ENCODE data around the gene EFL1. TPM values are rescaled to one million over a fixed set of nuclear protein-coding genes. Genes with fewer than 3 reads are reported as not detected.
"Not testable (repeated sequence)": the region's sequence is repeated elsewhere in the genome, so short reads cannot be mapped to it uniquely, and the experiment has no call there.

Gene EFL1
- total RNA-seq, 2 experiments from 2014 or later, result 25.1 to 25.7 TPM

- no peaks in the 10 kb centered on the region for H3K9me3 ChIP-seq (ENCODE audit: low read length)
- ChIA-PET CTCF (ENCODE audit: unreplicated experiment) (no interaction called here), POLR2A (interaction anchor here (0.7 kb wide), 1 partner anchor 262 kb away, joined by 3 read pairs; no protein-coding TSS in a partner anchor)
- H3K4me1 ChIP-seq (ENCODE audit: insufficient read depth, low read length, poor library complexity, severe bottlenecking), result no peaks in the 10 kb centered on the region
- peak; percentile 71 for DNase-seq (ENCODE audit: low spot score)
- H4K20me1 ChIP-seq (ENCODE audit: insufficient read depth, low read length), result no peaks in the 10 kb centered on the region
- H3K4me2 ChIP-seq (ENCODE audit: low read length), result no peak overlapping the region
- H3K4me3 ChIP-seq (ENCODE audit: low read depth, low read length, poor library complexity, severe bottlenecking), result no peak overlapping the region
- intact Hi-C loops (cut with micrococcal nuclease; ENCODE audit: unreplicated experiment), result loop anchor here (2.0 kb wide), 2 partner anchors 89 to 719 kb away; no protein-coding TSS in a partner anchor
- no TSS peak for BruUV-seq (replicated peaks)
- no peak overlapping the region for H2AFZ ChIP-seq (ENCODE audit: low read length)
- H3K79me2 ChIP-seq (ENCODE audit: insufficient read depth, low read depth, low read length), result no peaks in the 10 kb centered on the region
- no peaks in the 10 kb centered on the region for H3K9me2 ChIP-seq (ENCODE audit: insufficient read depth, low read length)
- TF ChIP-seq EZH2phosphoT487 (IDR thresholded peaks at IDR 0.05; ENCODE audit: borderline replicate concordance, low read depth, low read length) (no peak), CTCF (conservative IDR thresholded peaks at IDR 0.05; ENCODE audit: low read length) (peak; percentile 82)
- no peak overlapping the region for H3K27ac ChIP-seq (ENCODE audit: low read depth, low read length, poor library complexity, severe bottlenecking)
- H3K36me3 ChIP-seq (ENCODE audit: insufficient read depth, low read length), result no peaks in the 10 kb centered on the region
Measured at GRCh38 chr15:82197733-82198594, 64.6 kb downstream of the EFL1 start.

- Histone ChIP-seq H3K79me2 (ENCODE audit: insufficient read depth, low read depth, low read length) (no peaks in the 10 kb centered on the region), H3K4me2 (ENCODE audit: low read length) (no peak overlapping the region), H3K4me3 (ENCODE audit: low read depth, low read length, poor library complexity, severe bottlenecking) (no peak overlapping the region), H4K20me1 (ENCODE audit: insufficient read depth, low read length) (no peaks in the 10 kb centered on the region), H3K9me2 (ENCODE audit: insufficient read depth, low read length) (no peaks in the 10 kb centered on the region), H3K27ac (ENCODE audit: low read depth, low read length, poor library complexity, severe bottlenecking) (no peak overlapping the region), H2AFZ (ENCODE audit: low read length) (no peak overlapping the region), H3K4me1 (ENCODE audit: insufficient read depth, low read length, poor library complexity, severe bottlenecking) (no peaks in the 10 kb centered on the region), H3K36me3 (ENCODE audit: insufficient read depth, low read length) (no peaks in the 10 kb centered on the region), H3K9me3 (ENCODE audit: low read length) (no peaks in the 10 kb centered on the region)
- DNase-seq (ENCODE audit: low spot score), result no peak
- intact Hi-C loops (cut with micrococcal nuclease; ENCODE audit: unreplicated experiment), result no loop called here
- TF ChIP-seq EZH2phosphoT487 (IDR thresholded peaks at IDR 0.05; ENCODE audit: borderline replicate concordance, low read depth, low read length) (no peak), CTCF (conservative IDR thresholded peaks at IDR 0.05; ENCODE audit: low read length) (no peak)
- no TSS peak for BruUV-seq (replicated peaks)
- ChIA-PET POLR2A (interaction anchor here (0.5 to 0.6 kb wide), 2 partner anchors 9 to 61 kb away, joined by 3 read pairs; no protein-coding TSS in a partner anchor), CTCF (ENCODE audit: unreplicated experiment) (no interaction called here)
Measured at GRCh38 chr15:82196353-82196752, 66.2 kb downstream of the EFL1 start.

- intact Hi-C loops (cut with micrococcal nuclease; ENCODE audit: unreplicated experiment); CTCF ChIA-PET (ENCODE audit: unreplicated experiment); H3K79me2 ChIP-seq (ENCODE audit: insufficient read depth, low read depth, low read length); H3K4me1 ChIP-seq (ENCODE audit: insufficient read depth, low read length, poor library complexity, severe bottlenecking); DNase-seq (ENCODE audit: low spot score); H3K4me2 ChIP-seq (ENCODE audit: low read length); H3K36me3 ChIP-seq (ENCODE audit: insufficient read depth, low read length); H3K9me2 ChIP-seq (ENCODE audit: insufficient read depth, low read length); H3K27ac ChIP-seq (ENCODE audit: low read depth, low read length, poor library complexity, severe bottlenecking); H4K20me1 ChIP-seq (ENCODE audit: insufficient read depth, low read length); BruUV-seq (replicated peaks); H2AFZ ChIP-seq (ENCODE audit: low read length); H3K9me3 ChIP-seq (ENCODE audit: low read length); H3K4me3 ChIP-seq (ENCODE audit: low read depth, low read length, poor library complexity, severe bottlenecking): not testable (repeated sequence)
- POLR2A ChIA-PET, result interaction anchor here (0.5 to 0.6 kb wide), 2 partner anchors 9 to 61 kb away, joined by 3 read pairs; no protein-coding TSS in a partner anchor
Measured at GRCh38 chr15:82195818-82196217, 66.7 kb downstream of the EFL1 start.

GRCh38 chr15:82194488-82194887 is 68.0 kb downstream of the EFL1 start:
- H3K27ac ChIP-seq (ENCODE audit: low read depth, low read length, poor library complexity, severe bottlenecking); H3K4me2 ChIP-seq (ENCODE audit: low read length); intact Hi-C loops (cut with micrococcal nuclease; ENCODE audit: unreplicated experiment); BruUV-seq (replicated peaks); DNase-seq (ENCODE audit: low spot score); H3K4me3 ChIP-seq (ENCODE audit: low read depth, low read length, poor library complexity, severe bottlenecking); H3K79me2 ChIP-seq (ENCODE audit: insufficient read depth, low read depth, low read length); H3K4me1 ChIP-seq (ENCODE audit: insufficient read depth, low read length, poor library complexity, severe bottlenecking); H3K9me3 ChIP-seq (ENCODE audit: low read length); CTCF ChIA-PET (ENCODE audit: unreplicated experiment); H3K36me3 ChIP-seq (ENCODE audit: insufficient read depth, low read length); H4K20me1 ChIP-seq (ENCODE audit: insufficient read depth, low read length); POLR2A ChIA-PET; H3K9me2 ChIP-seq (ENCODE audit: insufficient read depth, low read length); H2AFZ ChIP-seq (ENCODE audit: low read length): not testable (repeated sequence)

- POLR2A ChIA-PET, result interaction anchor here (0.6 kb wide), 1 partner anchor 46 kb away, joined by 5 read pairs; no protein-coding TSS in a partner anchor
- H3K9me2 ChIP-seq (ENCODE audit: insufficient read depth, low read length); H3K4me1 ChIP-seq (ENCODE audit: insufficient read depth, low read length, poor library complexity, severe bottlenecking); DNase-seq (ENCODE audit: low spot score); H4K20me1 ChIP-seq (ENCODE audit: insufficient read depth, low read length); BruUV-seq (replicated peaks); H3K4me2 ChIP-seq (ENCODE audit: low read length); H3K27ac ChIP-seq (ENCODE audit: low read depth, low read length, poor library complexity, severe bottlenecking); H3K36me3 ChIP-seq (ENCODE audit: insufficient read depth, low read length); intact Hi-C loops (cut with micrococcal nuclease; ENCODE audit: unreplicated experiment); H3K4me3 ChIP-seq (ENCODE audit: low read depth, low read length, poor library complexity, severe bottlenecking); H3K9me3 ChIP-seq (ENCODE audit: low read length); H3K79me2 ChIP-seq (ENCODE audit: insufficient read depth, low read depth, low read length); H2AFZ ChIP-seq (ENCODE audit: low read length); CTCF ChIA-PET (ENCODE audit: unreplicated experiment): not testable (repeated sequence)
Measured at GRCh38 chr15:82193435-82193834, 69.1 kb downstream of the EFL1 start.

All from OCI-LY7 (cell line).